ENCODE results near the gene SFT2D3. TPM values are rescaled to one million over a fixed set of nuclear protein-coding genes. Genes with fewer than 3 reads are reported as not detected.
A peak's percentile ranks its signal among the peaks of the same experiment; 100 is the strongest.

The SFT2D3 gene
- total and polyA plus RNA-seq, 9 of the 15 experiments (the other 6 are each of a cell fraction or from before 2014, with no cell fraction given): 7.5 to 9.9 (median 8.9) TPM; not detected in 2

DNA sequence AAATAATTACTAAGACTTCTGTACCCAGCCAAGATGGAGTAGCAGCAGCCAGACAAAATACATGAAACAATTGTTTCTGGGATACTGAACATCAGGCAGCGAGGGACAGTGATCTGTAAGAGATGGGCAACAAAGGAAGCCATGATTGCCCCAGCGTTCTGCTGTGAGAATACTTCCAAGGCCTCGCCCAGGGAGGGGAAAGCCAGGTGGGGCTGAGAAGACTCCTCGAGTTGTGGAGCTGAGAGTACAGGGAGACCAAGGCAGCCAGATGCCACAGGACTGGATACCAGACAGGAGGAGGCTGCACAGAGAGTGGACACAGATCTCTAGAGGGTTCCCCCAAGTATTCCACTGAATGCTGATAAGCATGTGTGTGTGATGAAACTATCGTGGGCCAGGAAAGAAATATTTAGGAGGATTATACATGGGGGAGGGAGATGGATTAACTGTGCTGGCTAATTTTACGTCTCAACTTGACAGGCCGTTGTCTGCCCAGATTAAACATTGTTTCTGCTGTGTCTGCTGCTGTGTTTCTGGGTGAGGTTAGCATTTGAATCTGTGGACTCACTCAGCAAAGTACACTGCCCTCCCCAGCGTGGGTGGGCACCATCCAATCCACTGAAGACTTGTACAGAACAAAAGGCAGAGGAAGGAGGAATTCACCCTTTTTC, 15.8 kb upstream of the SFT2D3 start:
- intact Hi-C loops (cut with micrococcal nuclease) (no loop called here), in situ Hi-C loops (cut with MboI) (no loop called here)
- H3K4me1 ChIP-seq (replicated peaks in 1 of 2; ENCODE audit: control insufficient read depth in 2 of 2, insufficient read depth in 2 of 2, low read length in 2 of 2): peaks cover 0 to 11% of the 10 kb centered on the region in 2 experiments; a peak in 3 of 5 replicates
- peak in 1 of 4 experiments; percentile 3 for DNase-seq (ENCODE audit: extremely low read depth in 1 of 4, low spot score in 3 of 4)
- CTCF ChIA-PET (ENCODE audit: low intra/inter-chr PET ratio): no interaction called here
- H3K4me2 ChIP-seq (ENCODE audit: insufficient read depth, low read length): no peak overlapping the region; the same call in 1 of the 2 replicates
- no peaks in the 10 kb centered on the region for H3K9me1 ChIP-seq (ENCODE audit: control insufficient read depth, insufficient read depth, low read length)
- no peaks in the 10 kb centered on the region for H3K36me3 ChIP-seq (ENCODE audit: control insufficient read depth, insufficient read depth, low read length)
- BruUV-seq (replicated peaks): no TSS peak
- peak; percentile 25; the same call in 1 of the 3 replicates for ATAC-seq
- no peak overlapping the region for H3K4me3 ChIP-seq
- H3K79me2 ChIP-seq (ENCODE audit: control insufficient read depth, insufficient read depth, low read length): no peaks in the 10 kb centered on the region
- POLR2A ChIA-PET: no interaction called here
- H3K9me3 ChIP-seq (replicated peaks; ENCODE audit: control insufficient read depth, insufficient read depth, low read depth, low read length): peaks cover 7% of the 10 kb centered on the region; the same call in 1 of the 2 replicates
- H3K9ac ChIP-seq (ENCODE audit: insufficient read depth in 1 of 2, low read depth in 2 of 2, low read length in 2 of 2): 0 out of 4 replicates have a peak overlapping the region, but pooled peaks of 1 of the 2 experiments have one; percentile 4
- FAIRE-seq: no peak
- WGBS (ENCODE audit: insufficient coverage, low coverage, missing lambda C conversion rate): 7% methylated on average over 8 of the region's 8 CpGs
- no peak for TF ChIP-seq NFE2 (IDR thresholded peaks at IDR 0.05; ENCODE audit: low read depth)
- TF ChIP-seq, protein P1, sequence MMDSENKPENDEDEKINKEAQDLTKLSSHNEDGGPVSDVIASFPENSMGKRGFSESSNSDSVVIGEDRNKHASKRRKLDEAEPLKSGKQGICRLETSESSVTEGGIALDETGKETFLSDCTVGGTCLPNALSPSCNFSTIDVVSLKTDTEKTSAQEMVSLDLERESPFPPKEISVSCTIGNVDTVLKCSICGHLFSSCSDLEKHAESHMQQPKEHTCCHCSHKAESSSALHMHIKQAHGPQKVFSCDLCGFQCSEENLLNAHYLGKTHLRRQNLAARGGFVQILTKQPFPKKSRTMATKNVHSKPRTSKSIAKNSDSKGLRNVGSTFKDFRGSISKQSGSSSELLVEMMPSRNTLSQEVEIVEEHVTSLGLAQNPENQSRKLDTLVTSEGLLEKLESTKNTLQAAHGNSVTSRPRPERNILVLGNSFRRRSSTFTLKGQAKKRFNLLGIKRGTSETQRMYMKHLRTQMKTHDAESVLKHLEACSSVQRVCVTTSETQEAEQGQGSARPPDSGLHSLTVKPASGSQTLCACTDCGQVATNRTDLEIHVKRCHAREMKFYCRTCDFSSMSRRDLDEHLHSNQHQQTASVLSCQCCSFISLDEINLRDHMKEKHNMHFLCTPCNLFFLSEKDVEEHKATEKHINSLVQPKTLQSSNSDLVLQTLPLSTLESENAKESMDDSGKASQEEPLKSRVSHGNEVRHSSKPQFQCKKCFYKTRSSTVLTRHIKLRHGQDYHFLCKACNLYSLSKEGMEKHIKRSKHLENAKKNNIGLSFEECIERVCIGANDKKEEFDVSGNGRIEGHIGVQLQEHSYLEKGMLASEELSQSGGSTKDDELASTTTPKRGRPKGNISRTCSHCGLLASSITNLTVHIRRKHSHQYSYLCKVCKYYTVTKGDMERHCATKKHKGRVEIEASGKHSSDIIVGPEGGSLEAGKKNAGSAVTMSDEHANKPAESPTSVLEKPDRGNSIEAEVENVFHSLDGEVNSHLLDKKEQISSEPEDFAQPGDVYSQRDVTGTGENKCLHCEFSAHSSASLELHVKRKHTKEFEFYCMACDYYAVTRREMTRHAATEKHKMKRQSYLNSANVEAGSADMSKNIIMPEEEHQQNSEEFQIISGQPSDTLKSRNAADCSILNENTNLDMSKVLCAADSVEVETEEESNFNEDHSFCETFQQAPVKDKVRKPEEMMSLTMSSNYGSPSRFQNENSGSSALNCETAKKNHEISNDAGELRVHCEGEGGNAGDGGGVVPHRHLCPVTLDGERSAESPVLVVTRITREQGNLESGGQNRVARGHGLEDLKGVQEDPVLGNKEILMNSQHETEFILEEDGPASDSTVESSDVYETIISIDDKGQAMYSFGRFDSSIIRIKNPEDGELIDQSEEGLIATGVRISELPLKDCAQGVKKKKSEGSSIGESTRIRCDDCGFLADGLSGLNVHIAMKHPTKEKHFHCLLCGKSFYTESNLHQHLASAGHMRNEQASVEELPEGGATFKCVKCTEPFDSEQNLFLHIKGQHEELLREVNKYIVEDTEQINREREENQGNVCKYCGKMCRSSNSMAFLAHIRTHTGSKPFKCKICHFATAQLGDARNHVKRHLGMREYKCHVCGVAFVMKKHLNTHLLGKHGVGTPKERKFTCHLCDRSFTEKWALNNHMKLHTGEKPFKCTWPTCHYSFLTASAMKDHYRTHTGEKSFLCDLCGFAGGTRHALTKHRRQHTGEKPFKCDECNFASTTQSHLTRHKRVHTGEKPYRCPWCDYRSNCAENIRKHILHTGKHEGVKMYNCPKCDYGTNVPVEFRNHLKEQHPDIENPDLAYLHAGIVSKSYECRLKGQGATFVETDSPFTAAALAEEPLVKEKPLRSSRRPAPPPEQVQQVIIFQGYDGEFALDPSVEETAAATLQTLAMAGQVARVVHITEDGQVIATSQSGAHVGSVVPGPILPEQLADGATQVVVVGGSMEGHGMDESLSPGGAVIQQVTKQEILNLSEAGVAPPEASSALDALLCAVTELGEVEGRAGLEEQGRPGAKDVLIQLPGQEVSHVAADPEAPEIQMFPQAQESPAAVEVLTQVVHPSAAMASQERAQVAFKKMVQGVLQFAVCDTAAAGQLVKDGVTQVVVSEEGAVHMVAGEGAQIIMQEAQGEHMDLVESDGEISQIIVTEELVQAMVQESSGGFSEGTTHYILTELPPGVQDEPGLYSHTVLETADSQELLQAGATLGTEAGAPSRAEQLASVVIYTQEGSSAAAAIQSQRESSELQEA (IDR thresholded peaks at IDR 0.05; ENCODE audit: low read depth): no peak
- no peak for TF ChIP-seq ZKSCAN3 (CRISPR knock-in tag; IDR thresholded peaks at IDR 0.05)
- TF ChIP-seq TAF15 (IDR thresholded peaks at IDR 0.05; ENCODE audit: low read depth, low read length): no peak
- TF ChIP-seq, protein P2, sequence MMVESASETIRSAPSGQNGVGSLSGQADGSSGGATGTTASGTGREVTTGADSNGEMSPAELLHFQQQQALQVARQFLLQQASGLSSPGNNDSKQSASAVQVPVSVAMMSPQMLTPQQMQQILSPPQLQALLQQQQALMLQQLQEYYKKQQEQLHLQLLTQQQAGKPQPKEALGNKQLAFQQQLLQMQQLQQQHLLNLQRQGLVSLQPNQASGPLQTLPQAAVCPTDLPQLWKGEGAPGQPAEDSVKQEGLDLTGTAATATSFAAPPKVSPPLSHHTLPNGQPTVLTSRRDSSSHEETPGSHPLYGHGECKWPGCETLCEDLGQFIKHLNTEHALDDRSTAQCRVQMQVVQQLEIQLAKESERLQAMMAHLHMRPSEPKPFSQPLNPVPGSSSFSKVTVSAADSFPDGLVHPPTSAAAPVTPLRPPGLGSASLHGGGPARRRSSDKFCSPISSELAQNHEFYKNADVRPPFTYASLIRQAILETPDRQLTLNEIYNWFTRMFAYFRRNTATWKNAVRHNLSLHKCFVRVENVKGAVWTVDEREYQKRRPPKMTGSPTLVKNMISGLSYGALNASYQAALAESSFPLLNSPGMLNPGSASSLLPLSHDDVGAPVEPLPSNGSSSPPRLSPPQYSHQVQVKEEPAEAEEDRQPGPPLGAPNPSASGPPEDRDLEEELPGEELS (CRISPR knock-in tag; IDR thresholded peaks at IDR 0.05; ENCODE audit: borderline replicate concordance): no peak
- TF ChIP-seq, protein P3, sequence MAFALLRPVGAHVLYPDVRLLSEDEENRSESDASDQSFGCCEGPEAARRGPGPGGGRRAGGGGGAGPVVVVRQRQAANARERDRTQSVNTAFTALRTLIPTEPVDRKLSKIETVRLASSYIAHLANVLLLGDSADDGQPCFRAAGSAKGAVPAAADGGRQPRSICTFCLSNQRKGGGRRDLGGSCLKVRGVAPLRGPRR (CRISPR knock-in tag; IDR thresholded peaks at IDR 0.05): no peak
- TF ChIP-seq ZNF764 (CRISPR knock-in tag; IDR thresholded peaks at IDR 0.05; ENCODE audit: low read depth): no peak
- TF ChIP-seq ZBTB8A (IDR thresholded peaks at IDR 0.05; ENCODE audit: partially characterized antibody): no peak
- H3K27me3 ChIP-seq (ENCODE audit: control insufficient read depth in 2 of 2, insufficient read depth in 2 of 2, low read length in 2 of 2): peaks cover 20 to 30% of the 10 kb centered on the region in 2 experiments
- H2AFZ ChIP-seq (ENCODE audit: low read depth, low read length): no peak overlapping the region
- H3K27ac ChIP-seq (ENCODE audit: extremely low read depth, low read depth, low read length): no peak overlapping the region
- no peaks in the 10 kb centered on the region for H4K20me1 ChIP-seq (replicated peaks; ENCODE audit: control insufficient read depth, insufficient read depth, low read length)

Data from K562 (cell line).